Fibroblast of upper back skin (primary cell): ENCODE measurements around the gene TPD52L2.
"Not testable (repeated sequence)": the region's sequence is repeated elsewhere in the genome, so short reads cannot be mapped to it uniquely, and the experiment has no call there.

Source experiments
- DNase-seq: peaks from one replicate; pipeline ENCODE4 v3.0.0-alpha.2; 2013

Gene TPD52L2

GRCh38 chr20:63857764-63858392, 7.2 kb upstream of the TPD52L2 start:
- DNase-seq = no peak

GRCh38 chr20:63858393-63859165, 6.5 kb upstream of the TPD52L2 start:
- DNase-seq = peak; percentile 11

- no peak for DNase-seq
Observed at GRCh38 chr20:63859166-63859699, 5.8 kb upstream of the TPD52L2 start.

DNA sequence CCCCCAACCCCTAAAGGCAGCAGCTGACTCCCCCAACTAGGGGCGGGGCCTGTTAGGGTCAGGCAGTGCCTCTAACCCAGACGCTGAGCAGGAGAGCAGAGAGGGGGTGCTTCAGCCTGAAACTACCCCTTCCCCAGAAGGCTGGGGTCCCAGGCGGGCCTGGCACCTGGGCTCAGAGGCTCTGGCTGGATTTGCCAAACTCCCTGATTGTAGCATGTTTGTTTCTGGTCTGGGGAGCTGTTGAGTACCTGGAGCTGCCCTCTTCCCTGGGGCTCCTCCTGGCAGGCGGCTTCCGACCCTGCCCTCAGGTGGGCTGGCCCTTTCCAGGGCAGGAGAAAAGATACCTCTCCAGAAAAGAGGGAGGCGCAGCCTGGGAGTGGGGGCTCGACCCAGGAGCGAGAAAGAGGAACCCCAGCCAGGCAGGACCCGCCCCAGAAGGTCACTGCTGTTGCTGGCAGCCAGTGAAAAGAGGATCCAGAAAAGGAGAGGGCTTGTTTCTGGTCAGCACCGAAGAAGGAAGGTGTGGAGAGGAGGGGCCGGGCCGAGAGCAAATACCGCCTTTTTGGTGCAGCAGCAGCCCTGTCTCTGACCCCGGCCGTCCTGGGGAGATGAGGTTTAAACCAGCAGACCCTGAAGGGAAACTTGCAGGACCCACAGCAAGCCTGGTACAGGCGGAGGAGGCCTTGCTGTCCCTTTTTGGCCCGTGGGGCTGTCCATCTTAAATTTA, 4.6 kb upstream of the TPD52L2 start:
- DNase-seq = no peak

DNA sequence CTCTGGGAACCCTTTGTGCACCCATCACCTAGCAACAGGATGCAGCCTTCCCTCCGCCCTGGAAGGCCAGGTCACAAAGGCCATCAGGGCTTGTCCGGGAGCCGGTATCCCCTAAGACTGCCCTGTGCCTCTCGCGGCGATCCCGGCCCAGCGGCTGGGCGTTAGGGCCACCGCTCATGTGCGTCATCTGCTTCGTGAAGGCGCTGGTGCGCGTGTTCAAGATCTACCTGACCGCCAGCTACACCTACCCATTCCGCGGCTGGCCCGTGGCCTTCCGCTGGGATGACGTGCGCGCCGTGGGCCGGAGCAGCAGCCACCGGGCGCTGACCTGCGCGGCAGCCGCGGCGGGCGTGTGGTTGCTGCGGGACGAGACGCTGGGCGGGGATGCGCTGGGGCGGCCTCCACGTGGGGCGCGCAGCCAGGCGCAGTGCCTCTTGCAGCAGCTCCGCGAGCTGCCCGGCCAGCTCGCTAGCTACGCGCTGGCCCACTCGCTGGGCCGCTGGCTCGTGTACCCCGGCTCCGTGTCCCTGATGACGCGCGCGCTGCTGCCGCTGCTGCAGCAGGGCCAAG, 3.6 kb upstream of the TPD52L2 start, which contains the start of gene ABHD16B:
Gene ABHD16B (plus strand): TSS at position 134 of the 570 bp plus-strand sequence. CDS start 43 bp downstream, at position 177.
- no peak for DNase-seq

DNA sequence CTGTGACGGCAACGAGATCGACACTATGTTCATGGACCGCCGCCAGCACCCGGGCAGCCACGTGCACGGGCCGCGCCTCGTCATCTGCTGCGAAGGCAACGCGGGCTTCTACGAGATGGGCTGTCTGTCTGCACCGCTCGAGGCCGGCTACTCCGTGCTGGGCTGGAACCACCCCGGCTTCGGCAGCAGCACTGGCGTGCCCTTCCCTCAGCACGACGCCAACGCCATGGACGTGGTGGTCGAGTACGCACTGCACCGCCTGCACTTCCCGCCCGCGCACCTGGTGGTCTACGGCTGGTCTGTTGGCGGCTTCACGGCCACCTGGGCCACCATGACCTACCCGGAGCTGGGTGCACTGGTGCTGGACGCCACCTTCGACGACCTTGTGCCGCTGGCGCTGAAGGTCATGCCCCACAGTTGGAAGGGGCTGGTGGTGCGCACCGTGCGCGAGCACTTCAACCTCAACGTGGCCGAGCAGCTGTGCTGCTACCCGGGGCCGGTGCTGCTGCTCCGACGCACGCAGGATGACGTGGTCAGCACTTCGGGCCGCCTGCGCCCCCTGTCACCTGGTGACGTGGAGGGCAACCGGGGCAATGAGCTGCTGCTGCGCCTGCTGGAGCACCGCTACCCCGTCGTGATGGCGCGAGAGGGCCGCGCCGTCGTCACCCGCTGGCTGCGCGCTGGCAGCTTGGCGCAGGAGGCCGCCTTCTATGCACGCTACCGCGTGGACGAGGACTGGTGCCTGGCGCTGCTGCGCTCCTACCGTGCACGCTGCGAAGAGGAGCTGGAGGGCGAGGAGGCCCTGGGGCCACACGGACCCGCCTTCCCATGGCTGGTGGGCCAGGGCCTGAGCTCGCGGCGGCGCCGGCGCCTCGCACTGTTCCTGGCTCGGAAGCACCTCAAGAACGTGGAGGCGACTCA, 2.8 kb upstream of the TPD52L2 start:
- DNase-seq = no peak

DNA sequence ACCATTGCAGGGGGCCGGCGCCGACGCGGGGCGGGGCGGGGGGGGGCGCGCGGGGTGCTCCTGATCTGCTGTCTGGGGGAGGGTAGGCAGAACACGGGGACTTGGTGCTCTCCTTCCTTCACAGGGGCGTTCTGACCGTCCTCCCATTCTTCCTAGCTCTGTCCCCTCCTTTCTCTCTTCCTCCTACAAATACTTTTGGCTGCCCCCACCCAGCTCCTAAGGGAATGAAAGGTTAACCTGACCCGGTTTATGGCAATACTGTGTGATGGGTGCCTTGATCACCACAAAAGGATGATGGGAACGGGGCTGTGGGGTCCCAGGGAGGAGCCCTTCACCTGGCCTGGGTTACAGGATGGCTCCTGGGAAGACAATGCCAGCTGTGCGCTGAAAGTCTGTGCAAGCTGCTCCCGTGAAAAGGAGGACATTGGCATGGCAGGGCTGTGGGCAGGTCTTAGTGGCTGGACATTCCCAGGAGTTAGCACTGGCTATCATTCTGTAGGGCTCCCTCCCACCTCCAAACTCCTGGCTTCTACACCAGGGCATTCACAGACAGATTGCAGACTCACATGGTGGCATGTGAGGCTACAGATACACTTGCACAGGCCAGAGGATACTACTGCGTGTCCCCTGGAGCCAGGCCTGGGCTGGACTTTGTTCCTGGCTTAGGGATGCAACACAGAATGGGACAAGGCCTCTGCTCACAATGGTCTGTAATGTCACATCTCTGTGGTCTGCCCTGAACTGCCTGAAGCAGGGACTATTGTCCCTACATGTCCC, 1.9 kb upstream of the TPD52L2 start:
- DNase-seq = no peak

GRCh38 chr20:63863798-63864544, 1.1 kb upstream of the TPD52L2 start:
- peak; percentile 66 for DNase-seq

DNA sequence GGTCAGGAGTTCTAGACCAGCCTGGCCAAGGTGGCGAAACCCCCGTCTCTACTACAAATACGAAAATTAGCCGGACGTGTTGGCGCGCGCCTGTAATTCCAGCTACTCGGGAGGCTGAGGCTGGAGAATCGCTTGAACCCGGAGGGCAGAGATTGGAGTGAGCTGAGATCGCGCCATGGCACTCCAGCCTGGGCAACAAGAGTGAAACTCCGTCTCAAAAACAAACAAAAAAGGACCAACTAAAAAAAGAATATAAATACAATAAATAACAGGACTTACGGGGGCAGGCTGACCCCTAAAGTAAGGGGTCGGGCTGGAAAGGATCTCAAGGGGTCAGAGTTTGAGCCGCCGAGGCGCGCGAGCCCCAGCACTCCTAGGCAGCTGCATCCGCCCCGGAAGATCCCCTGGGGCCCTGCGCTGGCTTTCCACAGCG, 509 bp upstream of the TPD52L2 start:
- no peak for DNase-seq

DNA sequence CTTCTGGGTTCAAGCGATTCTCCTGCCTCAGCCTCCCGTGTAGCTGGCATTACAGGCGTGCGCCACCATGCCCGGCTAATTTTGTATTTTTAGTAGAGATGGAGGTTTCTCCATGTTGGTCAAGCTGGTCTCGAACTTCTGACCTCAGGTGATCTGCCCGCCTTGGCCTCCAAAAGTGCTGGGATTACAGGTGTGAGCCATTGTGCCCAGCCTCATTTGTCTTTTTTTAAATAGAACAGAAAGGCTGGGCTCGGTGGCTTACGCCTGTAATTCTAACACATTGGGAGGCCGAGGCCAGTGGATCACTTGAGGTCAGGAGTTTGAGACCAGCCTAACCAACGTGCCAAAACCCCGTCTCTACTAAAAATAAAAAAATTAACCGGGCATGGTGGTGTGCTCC, 2.0 kb downstream of the TPD52L2 start:
- DNase-seq = not testable (repeated sequence)

GRCh38 chr20:63868264-63868663, 3.2 kb downstream of the TPD52L2 start:
- no peak for DNase-seq

DNA sequence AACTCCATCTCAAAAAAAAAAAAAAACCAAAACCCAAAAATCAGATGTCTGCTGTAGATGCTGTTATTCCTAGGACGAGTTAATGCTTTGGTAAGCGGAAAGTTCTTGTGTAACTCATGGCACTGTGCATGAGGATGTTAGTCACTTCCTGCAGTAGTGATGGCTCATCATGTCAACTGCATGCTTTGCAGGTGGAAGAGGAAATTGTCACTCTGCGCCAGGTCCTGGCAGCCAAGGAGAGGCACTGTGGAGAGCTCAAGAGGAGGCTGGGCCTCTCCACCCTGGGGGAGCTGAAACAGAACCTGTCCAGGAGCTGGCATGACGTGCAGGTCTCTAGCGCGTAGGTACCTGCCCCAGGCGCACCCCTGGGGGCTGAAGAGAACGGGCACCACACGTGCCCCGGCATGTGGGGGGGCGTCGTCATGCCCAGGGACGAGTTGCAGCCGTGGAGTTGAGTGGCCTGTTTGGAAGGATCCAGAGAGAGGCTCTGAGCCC, 8.5 kb downstream of the TPD52L2 start:
- no peak for DNase-seq

GRCh38 chr20:63874241-63874640, 9.2 kb downstream of the TPD52L2 start:
- DNase-seq = not testable (repeated sequence)

GRCh38 chr20:63876489-63877036, 11.5 kb downstream of the TPD52L2 start:
- DNase-seq = no peak

DNA sequence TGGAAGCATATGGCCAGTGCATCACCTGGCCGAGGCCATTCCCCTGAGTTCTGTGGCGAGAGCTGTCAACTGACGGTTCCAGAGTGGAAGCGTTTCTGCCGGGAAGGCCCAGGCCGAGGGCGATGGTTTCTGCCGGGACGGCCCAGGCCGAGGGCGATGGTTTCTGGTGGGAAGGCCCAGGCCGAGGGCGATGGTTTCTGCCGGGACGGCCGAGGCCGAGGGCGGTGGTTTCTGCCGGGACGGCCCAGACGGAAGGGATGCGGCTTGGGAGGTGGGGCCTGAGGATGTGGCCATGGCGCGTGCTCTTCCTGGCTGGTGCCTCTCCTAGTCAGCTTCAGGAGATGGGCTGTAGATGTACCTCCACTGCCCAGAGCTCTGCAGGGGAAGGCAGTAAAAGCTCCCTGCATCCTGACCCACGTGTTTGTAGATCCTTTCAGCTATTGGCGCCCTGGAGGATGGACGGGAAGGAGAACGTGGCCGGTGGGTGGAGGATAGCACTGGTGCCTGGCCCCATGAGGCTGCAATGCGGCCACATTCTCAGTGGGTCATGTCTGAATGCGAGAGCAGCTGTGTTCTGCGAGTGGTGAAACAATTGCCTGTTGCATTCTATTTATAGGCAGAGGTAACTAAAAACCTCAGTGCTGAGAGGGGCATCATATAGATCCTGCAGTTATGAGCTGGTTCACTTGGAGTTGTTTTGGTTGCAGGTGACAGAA, 12.8 kb downstream of the TPD52L2 start:
- DNase-seq = no peak

- DNase-seq = no peak
Observed at GRCh38 chr20:63878899-63879663, 14.0 kb downstream of the TPD52L2 start.

DNA sequence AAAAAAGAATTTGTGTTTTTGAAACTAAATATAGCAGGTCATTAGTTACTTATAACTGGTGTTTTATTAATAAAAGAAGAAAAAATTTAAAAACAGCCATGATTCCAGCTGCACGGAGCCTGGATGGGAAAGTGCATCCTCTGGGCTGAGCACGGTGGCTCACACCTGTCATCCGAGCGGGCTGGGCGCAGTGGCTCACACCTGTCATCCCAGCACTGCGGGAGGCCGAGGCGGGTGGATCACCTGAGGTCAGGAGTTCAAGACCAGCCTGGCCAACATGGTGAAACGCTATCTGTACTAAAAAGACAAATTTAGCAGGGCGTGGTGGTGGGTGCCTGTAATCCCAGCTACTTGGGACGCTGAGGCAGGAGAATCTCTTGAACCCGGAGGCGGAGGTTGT, 15.8 kb downstream of the TPD52L2 start:
- not testable (repeated sequence) for DNase-seq
